Measurements from ENCODE around the gene APEH. TPM values are rescaled to one million over a fixed set of nuclear protein-coding genes. Genes with fewer than 3 reads are reported as not detected.

APEH gene
- total RNA-seq, 1 experiment from 2014 or later, result 246 TPM

GRCh38 chr3:49636883-49637609 lies 37.1 kb upstream of the APEH start:
- H4K20me1 ChIP-seq (ENCODE audit: insufficient read depth), result no peaks in the 10 kb centered on the region
- DNase-seq (ENCODE audit: low read depth, low spot score), result no peak
- peaks cover 0 to 3% of the 10 kb centered on the region in 2 experiments; a peak in 1 of 4 replicates for H3K9me3 ChIP-seq (ENCODE audit: control insufficient read depth in 1 of 2, insufficient read depth in 1 of 2, low read depth in 1 of 2, low read length in 2 of 2)
- ATAC-seq, result 0 out of 2 replicates have a peak, but pooled peaks have one; percentile 21
- H3K27ac ChIP-seq (ENCODE audit: low read depth, low read length), result no peak overlapping the region
- CTCF ChIA-PET, result interaction anchor here (0.6 kb wide), 1 partner anchor 96 kb away, joined by 3 read pairs; no protein-coding TSS in a partner anchor
- peaks cover 12 to 35% of the 10 kb centered on the region in 2 experiments for H3K4me1 ChIP-seq (ENCODE audit: control insufficient read depth in 1 of 2, insufficient read depth in 2 of 2, low read length in 2 of 2)
- no peaks in the 10 kb centered on the region for H3K36me3 ChIP-seq (ENCODE audit: control insufficient read depth in 1 of 2, insufficient read depth in 2 of 2, low read length in 2 of 2)
- TF ChIP-seq POLR2AphosphoS5 (IDR thresholded peaks at IDR 0.05; ENCODE audit: low read depth, low read length) (no peak), FOSL1 (IDR thresholded peaks at IDR 0.05; ENCODE audit: low read depth) (no peak), TCF7L2 (IDR thresholded peaks at IDR 0.05; ENCODE audit: borderline replicate concordance, extremely low read depth, insufficient read depth, insufficient read length) (no peak), EZH2 (IDR thresholded peaks at IDR 0.05) (no peak), POLR2A (IDR thresholded peaks at IDR 0.05; ENCODE audit: borderline replicate concordance, extremely low read depth, insufficient read depth, insufficient read length) (no peak), JUND (IDR thresholded peaks at IDR 0.05) (no peak), RAD21 (IDR thresholded peaks at IDR 0.05; ENCODE audit: low read depth) (no peak), ZFX (IDR thresholded peaks at IDR 0.05) (no peak), ZBTB33 (IDR thresholded peaks at IDR 0.05; ENCODE audit: extremely low read depth, insufficient replicate concordance, low read length) (no peak), SRF (IDR thresholded peaks at IDR 0.05; ENCODE audit: low read depth) (no peak), ZNF274 (IDR thresholded peaks at IDR 0.05; ENCODE audit: low read depth, low read length) (no peak), SP1 (IDR thresholded peaks at IDR 0.05; ENCODE audit: low read depth) (no peak), EZH2phosphoT487 (IDR thresholded peaks at IDR 0.05; ENCODE audit: borderline replicate concordance) (no peak)
- TF ChIP-seq, protein P1, sequence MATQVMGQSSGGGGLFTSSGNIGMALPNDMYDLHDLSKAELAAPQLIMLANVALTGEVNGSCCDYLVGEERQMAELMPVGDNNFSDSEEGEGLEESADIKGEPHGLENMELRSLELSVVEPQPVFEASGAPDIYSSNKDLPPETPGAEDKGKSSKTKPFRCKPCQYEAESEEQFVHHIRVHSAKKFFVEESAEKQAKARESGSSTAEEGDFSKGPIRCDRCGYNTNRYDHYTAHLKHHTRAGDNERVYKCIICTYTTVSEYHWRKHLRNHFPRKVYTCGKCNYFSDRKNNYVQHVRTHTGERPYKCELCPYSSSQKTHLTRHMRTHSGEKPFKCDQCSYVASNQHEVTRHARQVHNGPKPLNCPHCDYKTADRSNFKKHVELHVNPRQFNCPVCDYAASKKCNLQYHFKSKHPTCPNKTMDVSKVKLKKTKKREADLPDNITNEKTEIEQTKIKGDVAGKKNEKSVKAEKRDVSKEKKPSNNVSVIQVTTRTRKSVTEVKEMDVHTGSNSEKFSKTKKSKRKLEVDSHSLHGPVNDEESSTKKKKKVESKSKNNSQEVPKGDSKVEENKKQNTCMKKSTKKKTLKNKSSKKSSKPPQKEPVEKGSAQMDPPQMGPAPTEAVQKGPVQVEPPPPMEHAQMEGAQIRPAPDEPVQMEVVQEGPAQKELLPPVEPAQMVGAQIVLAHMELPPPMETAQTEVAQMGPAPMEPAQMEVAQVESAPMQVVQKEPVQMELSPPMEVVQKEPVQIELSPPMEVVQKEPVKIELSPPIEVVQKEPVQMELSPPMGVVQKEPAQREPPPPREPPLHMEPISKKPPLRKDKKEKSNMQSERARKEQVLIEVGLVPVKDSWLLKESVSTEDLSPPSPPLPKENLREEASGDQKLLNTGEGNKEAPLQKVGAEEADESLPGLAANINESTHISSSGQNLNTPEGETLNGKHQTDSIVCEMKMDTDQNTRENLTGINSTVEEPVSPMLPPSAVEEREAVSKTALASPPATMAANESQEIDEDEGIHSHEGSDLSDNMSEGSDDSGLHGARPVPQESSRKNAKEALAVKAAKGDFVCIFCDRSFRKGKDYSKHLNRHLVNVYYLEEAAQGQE (IDR thresholded peaks at IDR 0.05; ENCODE audit: low read depth), result no peak
- TF ChIP-seq, protein P2, sequence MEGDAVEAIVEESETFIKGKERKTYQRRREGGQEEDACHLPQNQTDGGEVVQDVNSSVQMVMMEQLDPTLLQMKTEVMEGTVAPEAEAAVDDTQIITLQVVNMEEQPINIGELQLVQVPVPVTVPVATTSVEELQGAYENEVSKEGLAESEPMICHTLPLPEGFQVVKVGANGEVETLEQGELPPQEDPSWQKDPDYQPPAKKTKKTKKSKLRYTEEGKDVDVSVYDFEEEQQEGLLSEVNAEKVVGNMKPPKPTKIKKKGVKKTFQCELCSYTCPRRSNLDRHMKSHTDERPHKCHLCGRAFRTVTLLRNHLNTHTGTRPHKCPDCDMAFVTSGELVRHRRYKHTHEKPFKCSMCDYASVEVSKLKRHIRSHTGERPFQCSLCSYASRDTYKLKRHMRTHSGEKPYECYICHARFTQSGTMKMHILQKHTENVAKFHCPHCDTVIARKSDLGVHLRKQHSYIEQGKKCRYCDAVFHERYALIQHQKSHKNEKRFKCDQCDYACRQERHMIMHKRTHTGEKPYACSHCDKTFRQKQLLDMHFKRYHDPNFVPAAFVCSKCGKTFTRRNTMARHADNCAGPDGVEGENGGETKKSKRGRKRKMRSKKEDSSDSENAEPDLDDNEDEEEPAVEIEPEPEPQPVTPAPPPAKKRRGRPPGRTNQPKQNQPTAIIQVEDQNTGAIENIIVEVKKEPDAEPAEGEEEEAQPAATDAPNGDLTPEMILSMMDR (IDR thresholded peaks at IDR 0.05 in 2 of 3, conservative IDR thresholded peaks at IDR 0.05 in 1 of 3; ENCODE audit: borderline replicate concordance in 1 of 3, insufficient read depth in 1 of 3, low read depth in 2 of 3, low read length in 2 of 3), result no peak
- TF ChIP-seq, protein P3, sequence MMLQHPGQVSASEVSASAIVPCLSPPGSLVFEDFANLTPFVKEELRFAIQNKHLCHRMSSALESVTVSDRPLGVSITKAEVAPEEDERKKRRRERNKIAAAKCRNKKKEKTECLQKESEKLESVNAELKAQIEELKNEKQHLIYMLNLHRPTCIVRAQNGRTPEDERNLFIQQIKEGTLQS (IDR thresholded peaks at IDR 0.05), result no peak
- intact Hi-C loops (cut with micrococcal nuclease), result no loop called here
- H3K4me3 ChIP-seq (replicated peaks in 1 of 2; ENCODE audit: low read depth in 1 of 2, low read length in 2 of 2), result no peak overlapping the region
- H3K9ac ChIP-seq (ENCODE audit: low read length), result no peak overlapping the region
- BruUV-seq (replicated peaks), result no TSS peak
- H3K79me2 ChIP-seq (ENCODE audit: insufficient read depth, low read length), result no peaks in the 10 kb centered on the region
- peak overlapping the region; percentile 45 for H3K4me2 ChIP-seq (ENCODE audit: low read length)
- POLR2A ChIA-PET, result no interaction called here
- RAD21 ChIA-PET (ENCODE audit: low non-redundant PET in 1 of 2, low total read pairs in 2 of 2, uncharacterized antibody in 2 of 2, unreplicated experiment in 2 of 2), result no interaction called here
- H3K27me3 ChIP-seq (ENCODE audit: insufficient read depth, low read length), result no peaks in the 10 kb centered on the region
- no peak overlapping the region for H2AFZ ChIP-seq (ENCODE audit: low read depth, low read length, poor library complexity, severe bottlenecking)
- no peaks in the 10 kb centered on the region for H3K9me2 ChIP-seq (ENCODE audit: insufficient read depth)

Data from HCT116 (cell line).